Measurements from ENCODE around the gene ADGRF3.

DNA sequence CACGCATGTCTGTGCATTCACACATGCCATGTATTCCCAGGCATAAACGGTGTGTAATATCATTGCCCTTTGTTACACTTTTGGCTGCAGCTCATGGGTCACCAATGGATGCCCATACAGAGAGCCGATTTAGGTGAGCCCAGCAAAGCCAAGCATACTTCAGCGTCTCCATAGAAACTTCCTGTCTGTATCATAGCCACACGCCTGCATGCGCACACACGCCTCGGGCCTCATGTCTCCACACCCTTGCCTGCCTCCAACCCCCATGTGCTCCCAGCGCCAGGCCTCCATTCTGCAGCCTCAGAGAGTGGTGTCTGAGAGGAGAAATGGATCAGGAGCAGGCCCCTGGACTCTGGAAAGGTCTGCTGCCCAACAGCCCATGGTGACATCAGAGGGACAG, 34.1 kb downstream of the ADGRF3 start:
- TF ChIP-seq TAF1 (IDR thresholded peaks at IDR 0.05; ENCODE audit: borderline replicate concordance, low read depth, low read length) (no peak), POLR2AphosphoS5 (IDR thresholded peaks at IDR 0.05; ENCODE audit: low read depth, low read length) (no peak), POLR2A (IDR thresholded peaks at IDR 0.05; ENCODE audit: low read depth, low read length) (no peak)

Measured in GM12892 (cell line).